NCI-H748 treated with DMSO at 0.1 percent for 48 hours (cell line): ENCODE results near the gene COA7.

Experiments
- DNase-seq: peaks from one replicate; lab custom pipeline; 2025; lab: John Stamatoyannopoulos, UW

The COA7 gene

DNA sequence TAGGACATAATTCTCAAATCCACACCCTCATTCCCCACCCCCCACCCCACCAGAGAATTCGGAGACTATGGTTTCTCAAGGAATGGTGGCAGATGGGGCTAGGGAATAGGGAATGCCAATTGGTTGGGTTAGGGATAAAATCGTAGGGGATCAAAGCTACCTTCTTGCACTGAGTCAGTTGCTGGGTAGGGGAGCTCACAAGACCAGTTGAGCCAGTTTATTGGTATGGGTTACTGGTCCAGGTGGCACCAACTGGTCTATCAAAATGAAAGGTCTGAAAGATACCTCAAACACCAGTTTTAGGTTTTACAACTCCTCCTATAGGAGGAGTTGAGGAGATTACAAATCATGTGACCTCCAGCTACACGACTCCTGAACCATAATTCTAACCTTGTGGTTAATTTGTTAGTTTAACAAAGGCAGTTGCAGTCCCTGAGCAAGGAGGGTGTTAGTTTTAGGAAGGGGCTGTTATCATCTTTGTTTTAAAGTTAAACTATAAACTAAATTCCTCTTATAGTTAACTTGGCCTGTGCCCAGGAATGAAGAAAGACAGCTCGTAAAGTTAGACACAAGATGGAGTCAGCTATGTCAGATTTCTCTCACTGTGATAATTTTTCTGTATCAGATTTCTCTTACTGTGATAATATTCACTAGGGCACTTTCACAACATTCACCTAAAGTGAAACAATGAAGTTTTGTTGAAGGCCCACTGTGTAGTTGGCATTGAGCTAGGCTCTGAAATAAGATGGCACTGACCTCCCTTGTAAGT lies 62.6 kb downstream of the COA7 start:
- DNase-seq: no peak
